Activated T-helper 9 cell treated with anti-CD3 and anti-CD28 coated beads, Interleukin-2, amount 50 U/mL, for 16 hours (primary cell): ENCODE data around the gene SLC37A1.
"Not testable (repeated sequence)": the region's sequence is repeated elsewhere in the genome, so short reads cannot be mapped to it uniquely, and the experiment has no call there.

Experiments
- DNase-seq: peaks from one replicate; pipeline ENCODE4 v3.0.0-alpha.2; 2020; ENCODE audit warnings: low read depth

Gene SLC37A1

DNA sequence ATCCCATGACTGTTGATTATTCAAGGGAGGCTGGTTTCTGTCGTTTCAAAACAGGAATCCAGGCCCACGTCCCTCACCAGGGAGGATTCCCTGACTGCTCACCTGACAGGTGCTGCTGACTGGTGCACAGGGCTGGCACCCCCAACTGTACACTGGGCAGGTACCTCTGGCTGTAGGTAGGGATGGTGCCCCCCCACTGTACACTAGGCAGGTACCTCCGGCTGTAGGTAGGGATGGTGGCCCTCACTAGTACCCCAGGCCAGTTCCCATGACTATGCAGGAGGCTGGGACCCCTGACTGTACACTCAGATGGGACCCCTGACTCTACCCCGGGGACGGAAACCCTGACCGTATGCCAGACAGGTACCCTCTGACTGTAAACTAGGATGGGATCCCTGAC lies 106.2 kb downstream of the SLC37A1 start:
- DNase-seq: no peak

DNA sequence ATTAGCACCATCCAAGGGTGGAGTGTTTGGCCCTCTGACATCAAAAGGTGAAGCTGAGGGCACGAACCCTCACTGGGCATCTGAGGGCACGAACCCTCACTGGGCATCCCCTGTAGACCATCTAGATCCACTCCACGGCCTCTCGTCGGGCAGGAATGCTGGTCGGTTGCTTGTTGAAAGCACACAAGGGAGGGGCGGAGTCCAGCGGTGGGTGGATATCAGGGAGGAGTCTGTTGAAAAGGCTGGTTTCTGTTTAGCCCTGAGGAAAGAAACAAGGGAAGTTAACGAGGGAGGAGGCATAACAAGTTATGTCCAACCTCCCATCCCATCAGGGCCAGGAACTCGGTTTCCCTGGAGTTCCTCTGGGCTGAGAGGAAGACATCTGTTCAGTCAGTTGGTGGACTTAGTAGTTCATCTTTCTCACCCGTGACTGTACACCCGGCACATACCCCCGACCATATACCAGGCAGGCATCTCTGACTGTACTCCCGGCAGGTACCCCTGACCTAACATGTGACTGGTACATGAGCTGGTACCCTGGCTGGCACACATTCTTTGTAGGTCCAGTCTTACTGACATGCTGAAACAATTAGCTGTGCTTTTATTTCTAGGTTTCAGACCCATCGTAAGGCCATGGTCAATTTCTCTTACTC lies 107.6 kb downstream of the SLC37A1 start:
- no peak for DNase-seq

DNA sequence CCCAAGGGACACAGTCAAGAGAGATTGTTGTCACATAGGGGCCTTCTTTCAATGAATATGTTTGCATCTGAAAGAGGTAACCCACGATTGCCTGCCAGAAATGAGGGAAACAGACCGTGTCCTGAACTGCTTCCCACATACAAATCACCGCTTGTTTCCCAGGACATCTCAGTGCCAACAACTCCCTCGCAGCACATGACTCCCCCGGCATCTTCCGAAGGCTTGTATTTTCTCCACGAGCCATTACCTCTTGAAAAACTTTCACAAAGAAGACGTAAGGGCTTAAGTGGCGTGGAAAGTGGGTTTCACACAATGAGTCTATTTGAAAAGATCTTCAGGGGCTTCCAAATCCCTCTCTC lies 108.1 kb downstream of the SLC37A1 start:
- DNase-seq: no peak

DNA sequence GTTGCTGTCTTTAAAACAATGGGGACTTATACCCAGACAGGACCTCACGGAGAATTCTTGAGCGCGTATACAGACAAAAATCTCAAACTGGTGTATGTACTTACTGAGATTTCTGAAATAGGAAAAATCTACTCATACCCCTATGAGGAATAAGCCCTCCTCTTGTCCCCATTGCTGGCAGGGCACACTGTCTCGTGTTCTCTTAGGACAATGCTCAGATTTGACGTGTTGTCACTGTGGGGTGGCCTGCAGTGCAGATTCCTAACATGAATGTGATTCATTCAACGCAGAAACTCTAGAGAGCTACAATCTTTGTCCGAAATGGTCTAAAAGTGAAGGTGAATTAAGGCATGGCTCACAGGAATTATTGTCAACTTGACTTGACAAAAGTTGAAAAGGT lies 108.6 kb downstream of the SLC37A1 start:
- no peak for DNase-seq

DNA sequence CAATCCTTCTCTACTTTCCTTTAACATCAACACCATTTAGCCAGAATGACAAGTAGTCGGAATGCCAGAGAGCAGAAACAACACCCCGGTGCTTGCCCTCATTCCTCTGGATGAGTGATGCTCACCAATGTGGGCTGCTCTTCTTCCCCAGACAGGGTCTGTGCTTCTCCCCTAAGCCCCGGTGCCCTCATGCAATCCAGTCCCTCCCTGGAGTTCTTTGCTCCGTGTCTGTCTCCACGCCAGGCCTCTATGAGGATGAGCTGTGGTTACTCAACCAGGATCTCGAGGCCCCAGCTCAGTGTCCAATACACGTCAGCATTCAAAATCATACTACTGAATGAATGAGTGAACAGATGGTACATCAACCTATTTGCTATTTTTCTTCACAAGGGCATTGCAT lies 110.0 kb downstream of the SLC37A1 start:
- no peak for DNase-seq

DNA sequence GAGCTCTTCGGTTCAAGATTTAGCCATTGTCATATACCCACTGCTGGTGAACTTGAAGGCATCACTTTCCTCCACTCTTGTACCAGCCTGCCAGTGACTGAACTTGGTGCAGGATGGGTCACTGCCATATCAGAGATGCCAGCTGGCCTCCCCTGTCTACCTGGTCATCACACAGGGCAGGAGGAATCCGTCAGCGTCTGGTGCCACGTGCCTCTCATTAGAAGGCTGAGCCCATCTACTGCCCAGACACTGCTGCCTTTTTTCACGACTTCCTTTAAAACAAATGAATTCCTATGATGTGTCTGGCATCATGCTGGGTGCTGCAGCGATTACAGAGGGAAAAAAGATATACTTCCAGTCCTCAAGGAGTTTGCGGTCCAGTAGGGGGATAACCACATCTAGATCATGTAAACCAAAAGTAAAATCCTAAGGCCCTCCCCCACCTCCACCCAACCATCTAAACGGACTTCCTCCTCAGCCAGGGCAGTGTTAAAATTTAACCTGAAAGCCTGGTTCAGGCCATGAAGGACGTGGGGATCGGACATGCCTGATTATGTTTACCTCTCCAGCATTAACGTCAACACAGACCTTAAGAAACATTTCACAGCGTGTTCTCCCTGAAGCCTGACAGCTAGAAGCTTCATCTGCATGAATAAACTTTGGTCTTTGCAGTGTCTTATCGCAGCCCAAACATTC lies 110.6 kb downstream of the SLC37A1 start:
- DNase-seq: no peak

DNA sequence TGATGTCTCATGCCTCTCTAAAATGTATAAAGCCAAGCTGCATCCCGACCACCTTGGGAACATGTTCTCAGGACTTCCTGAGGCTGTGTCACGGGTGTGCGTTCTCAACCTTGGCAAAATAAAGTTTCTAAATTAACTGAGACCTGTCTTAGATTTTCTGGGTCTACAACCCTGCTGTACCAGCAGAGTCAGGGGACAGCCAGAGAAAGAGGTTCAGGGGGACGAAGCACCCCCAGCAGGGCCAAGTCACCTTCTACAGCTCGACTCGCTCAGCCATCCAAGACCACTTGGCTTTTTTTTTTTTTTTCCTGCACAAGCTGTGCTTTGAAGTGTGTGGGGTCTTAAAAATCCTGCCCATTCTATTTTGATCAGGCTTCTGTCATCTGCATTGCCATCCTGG lies 111.3 kb downstream of the SLC37A1 start:
- no peak for DNase-seq

DNA sequence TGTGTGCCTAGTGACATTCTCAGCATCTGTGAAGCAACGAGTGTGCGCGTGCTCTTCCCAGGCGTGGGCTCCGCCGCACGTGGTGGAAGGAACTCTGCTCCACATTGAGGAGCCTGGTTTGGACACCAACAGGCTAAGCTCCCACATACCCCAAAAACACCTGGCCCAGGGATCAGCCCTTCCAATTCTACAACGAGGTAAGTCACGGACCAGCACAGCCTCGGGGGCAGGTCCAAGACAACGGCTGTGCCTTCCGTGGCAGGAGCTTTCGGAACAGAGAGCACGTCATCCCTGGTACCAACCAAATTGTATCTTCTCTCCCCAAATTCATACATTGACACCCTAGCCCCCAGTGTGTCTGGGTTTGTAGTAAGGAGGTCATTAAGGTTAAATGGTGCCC lies 112.5 kb downstream of the SLC37A1 start:
- no peak for DNase-seq

DNA sequence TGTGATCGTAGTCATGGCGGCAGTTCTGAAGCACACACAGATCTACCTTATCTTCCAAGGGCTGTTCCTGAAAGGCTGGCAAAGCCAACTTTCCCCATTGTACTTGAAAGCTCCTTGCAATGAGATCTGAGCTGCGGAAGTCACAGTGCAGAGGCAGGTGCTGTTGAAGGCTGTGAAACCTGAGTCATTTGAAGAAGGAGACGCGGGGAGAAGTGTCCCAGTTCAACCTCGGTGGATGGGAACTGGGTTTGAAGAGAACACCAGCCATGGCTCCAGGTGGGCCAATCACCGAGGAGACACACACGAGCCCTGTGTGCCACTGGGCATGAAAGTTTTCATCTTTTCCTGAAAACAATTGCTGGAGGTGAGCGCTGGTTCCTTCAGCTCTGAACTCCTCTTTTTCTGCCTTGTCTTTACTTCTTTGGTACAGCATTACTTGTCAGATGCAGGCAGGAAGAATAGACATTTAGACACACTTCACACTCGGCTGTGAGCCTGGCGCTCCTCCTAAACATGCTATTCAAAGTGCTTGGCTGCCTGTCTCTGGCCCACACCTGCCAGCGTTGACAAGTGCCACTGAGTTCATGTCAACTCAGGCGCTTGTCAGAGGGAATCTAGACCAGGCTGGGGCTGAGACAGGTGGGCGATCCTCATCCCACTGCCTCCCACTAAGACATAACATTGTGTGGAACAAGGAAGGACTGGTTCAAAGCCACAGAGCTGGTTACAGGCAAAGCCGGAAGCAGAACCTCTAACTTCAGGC lies 114.1 kb downstream of the SLC37A1 start:
- no peak for DNase-seq

DNA sequence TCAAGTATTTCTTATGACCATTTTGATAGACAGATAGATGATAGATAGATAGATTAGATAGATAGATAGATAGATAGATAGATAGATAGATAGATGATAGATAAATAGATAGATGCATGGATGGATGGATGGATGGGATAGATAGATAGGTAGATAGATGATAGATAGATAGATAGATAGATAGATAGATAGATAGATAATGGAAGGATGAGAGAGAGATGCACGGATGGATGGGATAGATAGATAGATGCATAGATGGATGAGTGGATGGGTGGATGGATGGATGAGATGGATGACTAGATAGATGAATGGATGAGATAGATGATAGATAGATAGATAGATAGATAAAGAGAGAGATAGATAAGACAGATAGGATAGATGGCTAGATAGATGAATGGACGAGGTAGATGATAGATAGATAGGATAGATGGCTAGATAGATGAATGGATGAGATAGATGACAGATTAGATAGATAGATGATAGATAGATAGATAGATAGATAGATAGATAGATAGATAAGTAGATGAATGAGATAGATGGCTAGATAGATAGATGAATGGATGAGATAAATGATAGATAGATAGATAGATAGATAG lies 114.9 kb downstream of the SLC37A1 start:
- not testable (repeated sequence) for DNase-seq

DNA sequence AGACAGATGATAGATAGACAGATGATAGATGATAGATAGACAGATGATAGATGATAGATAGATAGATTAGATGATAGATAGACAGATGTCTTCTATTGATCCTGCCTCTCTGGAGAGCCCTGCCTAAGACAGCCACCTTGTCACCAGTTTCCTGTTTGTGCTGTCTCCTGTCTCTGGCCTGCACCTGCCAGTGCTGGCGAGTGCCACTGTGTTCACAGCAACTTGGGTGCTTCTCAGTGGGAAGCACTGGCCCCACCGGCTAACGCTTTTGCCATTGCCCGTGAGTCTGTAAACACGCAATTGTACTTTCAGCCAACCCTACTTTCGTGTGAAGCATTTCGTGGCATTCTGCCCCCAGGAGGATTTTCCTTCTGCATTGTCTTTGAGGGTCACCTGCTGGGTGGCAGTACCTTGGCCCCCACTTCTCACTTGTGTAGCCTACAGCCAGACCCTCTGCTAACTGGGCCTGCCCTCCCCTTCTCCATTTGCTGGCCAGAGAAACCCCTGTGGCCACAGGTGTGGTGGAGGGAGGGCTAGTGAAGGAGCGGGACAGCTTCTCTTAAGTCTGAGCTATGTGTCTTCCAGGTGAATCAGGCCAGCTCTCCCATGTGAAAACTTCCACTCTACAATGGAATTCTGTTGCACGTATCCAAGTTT lies 116.4 kb downstream of the SLC37A1 start:
- no peak for DNase-seq

DNA sequence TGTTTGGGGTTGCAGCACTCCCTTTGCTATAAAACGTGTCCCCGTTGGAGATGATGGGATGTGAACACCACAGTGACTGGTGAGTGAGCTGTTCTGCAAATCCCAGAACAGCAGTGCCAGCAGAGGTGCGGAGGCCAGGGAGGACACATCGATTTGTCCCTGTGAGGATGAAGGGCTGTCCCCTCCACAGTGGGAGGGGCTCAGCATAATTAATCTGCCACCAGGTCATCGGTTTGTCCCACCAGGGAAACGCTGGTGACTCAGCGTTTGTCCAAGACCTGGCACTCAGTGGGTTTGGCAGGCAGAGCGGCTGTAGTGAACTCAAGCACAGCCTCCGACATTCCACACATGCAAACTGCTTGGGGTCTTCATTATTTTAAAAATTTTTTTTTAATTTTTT lies 117.0 kb downstream of the SLC37A1 start:
- DNase-seq: no peak
